GM12872 (cell line): ENCODE measurements around the gene TIE1.

Experiments
- TF ChIP-seq, protein P1 (sequence below): IDR thresholded peaks from 3 replicates; pipeline ENCODE4 v1.5.1; 2011; ENCODE audit warnings: low read depth, mild to moderate bottlenecking, low read length, moderate library complexity; ENCODE audit not compliant: insufficient read depth

The TIE1 gene

DNA sequence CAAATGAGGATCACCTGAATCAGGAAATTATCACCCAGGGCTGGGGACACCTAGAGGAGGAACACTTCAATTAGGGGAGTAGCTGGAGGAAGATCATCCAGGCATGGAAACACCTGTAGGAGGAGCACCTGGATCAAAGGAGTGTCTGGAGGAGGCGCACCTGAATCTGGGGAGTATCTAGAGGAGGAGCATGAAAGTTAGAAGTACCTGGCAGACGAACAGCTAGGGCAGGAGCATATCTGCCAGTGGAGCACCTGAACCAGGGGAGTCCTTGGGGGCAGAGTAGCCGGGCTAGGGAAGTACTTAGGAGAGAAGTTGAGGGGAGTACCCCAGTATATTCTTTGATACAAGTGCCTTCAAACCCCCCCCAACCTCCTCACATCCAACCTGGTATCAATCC lies 16.7 kb upstream of the TIE1 start:
- TF ChIP-seq, protein P1, sequence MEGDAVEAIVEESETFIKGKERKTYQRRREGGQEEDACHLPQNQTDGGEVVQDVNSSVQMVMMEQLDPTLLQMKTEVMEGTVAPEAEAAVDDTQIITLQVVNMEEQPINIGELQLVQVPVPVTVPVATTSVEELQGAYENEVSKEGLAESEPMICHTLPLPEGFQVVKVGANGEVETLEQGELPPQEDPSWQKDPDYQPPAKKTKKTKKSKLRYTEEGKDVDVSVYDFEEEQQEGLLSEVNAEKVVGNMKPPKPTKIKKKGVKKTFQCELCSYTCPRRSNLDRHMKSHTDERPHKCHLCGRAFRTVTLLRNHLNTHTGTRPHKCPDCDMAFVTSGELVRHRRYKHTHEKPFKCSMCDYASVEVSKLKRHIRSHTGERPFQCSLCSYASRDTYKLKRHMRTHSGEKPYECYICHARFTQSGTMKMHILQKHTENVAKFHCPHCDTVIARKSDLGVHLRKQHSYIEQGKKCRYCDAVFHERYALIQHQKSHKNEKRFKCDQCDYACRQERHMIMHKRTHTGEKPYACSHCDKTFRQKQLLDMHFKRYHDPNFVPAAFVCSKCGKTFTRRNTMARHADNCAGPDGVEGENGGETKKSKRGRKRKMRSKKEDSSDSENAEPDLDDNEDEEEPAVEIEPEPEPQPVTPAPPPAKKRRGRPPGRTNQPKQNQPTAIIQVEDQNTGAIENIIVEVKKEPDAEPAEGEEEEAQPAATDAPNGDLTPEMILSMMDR = no peak

DNA sequence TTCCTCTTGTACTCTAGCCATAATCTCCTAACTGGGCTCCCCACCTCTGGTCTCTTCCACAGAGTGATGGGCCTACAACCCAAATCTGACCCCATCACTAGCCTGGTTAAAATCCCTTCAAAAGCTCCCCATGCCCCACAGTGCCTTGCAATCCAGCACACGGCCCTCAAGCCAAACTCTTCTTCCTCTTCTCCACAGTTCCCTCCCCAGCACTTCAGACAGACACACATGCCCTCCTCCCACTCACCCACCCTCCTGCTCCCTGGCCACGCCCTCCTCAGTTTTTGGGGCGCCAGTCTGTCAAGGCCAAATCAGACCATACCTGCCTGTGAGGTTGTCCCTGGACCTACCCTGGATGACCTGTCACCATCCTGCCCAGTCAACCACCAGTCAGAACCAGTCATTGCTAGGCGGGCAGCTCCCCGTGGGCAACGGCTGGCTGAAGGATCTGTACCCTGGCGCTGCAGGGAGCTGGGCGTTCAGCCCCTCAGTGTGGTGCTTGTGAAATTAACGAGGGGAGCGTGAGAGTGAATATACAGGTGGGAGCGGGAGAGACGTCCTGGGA lies 16.2 kb upstream of the TIE1 start:
- TF ChIP-seq, protein P1 = no peak

DNA sequence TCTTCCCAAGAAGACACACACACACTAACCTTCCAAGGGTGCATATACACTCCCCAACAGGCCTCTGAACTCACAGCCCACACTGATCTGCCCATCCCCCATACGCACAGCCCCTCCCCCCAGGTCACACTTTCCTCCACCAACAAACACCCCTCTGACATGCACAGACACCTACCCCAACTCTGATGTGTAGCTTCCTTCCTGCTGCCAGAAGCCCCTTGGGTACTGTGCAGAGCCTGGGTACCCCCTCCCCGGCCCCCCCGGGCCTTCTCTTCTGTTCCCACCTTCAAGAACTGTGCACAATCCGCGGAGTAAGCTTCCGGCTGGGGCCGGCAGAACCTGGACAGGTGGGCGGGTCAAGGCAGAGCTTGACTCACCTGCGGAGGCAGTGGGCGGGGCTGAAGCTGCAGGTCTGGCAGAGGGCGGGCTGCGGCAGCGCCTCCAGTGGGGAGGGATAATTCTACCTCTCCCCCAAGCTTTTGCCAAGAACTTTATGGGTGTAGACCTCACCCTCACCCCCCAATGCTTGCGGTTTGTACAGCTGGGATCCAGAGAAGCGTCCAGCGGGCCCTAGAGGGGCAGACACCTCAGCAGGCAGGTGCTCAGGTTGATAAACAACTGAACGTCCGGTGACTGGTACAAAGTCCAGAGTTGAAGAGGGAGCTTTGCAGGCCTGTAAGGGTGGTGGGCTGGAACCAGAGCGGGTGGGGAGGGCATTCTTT lies 15.4 kb upstream of the TIE1 start, which contains the start of gene C1orf210:
Gene C1orf210, minus strand, starts transcription at position 313 of the 722 bp plus-strand sequence. CDS start 2,311 bp downstream, outside the sequence.
- TF ChIP-seq, protein P1 = no peak

DNA sequence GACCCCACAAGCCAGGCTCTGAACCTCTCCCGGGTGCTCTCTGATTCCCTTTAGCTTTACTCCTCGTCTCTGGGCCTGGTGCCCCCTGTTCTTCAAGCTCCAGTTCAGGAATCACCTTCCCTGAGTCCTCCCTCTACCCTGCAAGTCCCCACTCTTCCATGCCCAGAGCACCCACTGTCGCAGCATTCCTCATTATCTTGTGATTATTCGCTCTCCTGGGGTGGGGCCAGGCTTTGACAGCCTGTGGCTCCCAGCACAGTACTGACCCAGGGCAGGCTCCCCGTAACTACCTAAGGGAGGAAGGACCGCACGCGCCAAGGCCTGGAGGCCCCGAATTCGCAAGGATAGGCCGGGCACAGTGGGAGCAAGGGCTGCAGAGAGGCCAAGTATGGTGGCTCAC lies 14.7 kb upstream of the TIE1 start:
- TF ChIP-seq, protein P1 = no peak

DNA sequence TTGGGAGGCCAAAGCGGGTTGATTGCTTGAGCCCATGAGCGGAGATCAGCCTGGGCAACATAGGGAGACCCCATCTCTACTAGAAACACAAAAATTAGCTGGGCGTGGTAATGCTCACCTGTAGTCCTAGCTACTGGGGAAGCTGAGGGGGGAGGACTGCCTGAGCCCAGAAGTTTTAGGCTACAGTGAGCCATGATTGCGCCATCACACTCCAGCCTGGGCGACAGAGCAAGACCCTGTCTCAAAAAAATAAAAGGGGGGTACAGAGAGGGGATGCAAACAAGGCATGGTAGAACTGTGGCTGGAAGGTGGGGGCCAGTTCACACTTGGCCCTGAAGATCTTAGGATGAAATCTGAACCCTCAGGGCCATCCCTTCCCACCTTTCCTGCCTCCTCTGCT lies 14.2 kb upstream of the TIE1 start:
- TF ChIP-seq, protein P1 = no peak

DNA sequence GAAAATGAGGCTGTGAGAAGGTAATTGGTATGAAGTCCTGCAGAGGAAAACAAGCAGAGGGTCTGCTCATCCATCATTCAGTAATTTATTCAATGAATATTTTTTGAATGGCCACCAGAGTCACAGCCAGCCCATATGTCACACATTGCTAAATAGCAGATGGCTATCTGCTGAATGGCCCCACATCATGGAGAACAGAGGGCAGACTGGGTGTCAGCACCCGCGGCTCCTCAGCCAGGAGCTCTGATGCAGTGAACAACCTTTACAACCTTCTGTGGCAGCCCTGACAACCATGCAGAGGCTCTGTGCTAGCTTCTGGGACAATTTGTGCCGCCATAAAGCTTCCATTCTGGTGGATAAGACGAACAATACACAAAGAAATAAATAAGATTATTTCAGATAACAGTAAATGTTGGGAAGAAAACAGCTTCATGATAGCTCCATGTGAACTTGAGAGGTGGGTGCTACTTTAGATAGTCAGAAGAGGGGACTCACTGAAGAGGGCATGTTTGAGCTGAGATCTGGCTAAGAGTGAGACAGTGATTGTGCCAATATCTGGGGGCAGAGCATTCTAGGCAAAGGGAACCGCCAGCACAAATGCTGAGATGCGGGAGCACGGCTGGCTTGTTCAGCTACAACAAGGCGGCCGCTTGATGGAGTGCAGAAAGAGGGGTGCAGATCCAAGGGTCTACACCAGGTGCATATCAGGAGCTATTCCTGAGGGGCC lies 12.6 kb upstream of the TIE1 start:
- TF ChIP-seq, protein P1 = no peak
